H9 (cell line): ENCODE measurements around the gene RBM4B. TPM values are rescaled to one million over a fixed set of nuclear protein-coding genes. Genes with fewer than 3 reads are reported as not detected.

Source experiments
- DNase-seq: peaks from one replicate; pipeline ENCODE4 v3.0.0-alpha.2; 2017
- H2AFZ ChIP-seq: one replicate; pipeline ENCODE4 v1.6.1; 2013; ENCODE audit warnings: mild to moderate bottlenecking, low read length, control low read depth, moderate library complexity
- H2AK5ac ChIP-seq: 2 replicates; pipeline ENCODE4 v1.6.1; 2013; ENCODE audit warnings: low read length, control low read depth, mixed read lengths; ENCODE audit not compliant: insufficient read length
- H2BK120ac ChIP-seq: one replicate; pipeline ENCODE4 v1.6.1; 2013; ENCODE audit warnings: low read depth, mild to moderate bottlenecking, low read length, control low read depth, inconsistent platforms; ENCODE audit not compliant: poor library complexity, severe bottlenecking
- H2BK12ac ChIP-seq: 2 replicates; pipeline ENCODE4 v1.6.1; 2013; ENCODE audit warnings: low read length, control low read depth, mixed read lengths, low read depth; ENCODE audit not compliant: insufficient read length
- H2BK15ac ChIP-seq: 2 replicates; pipeline ENCODE4 v1.6.1; 2013; ENCODE audit warnings: low read depth, low read length, control low read depth
- H2BK20ac ChIP-seq: one replicate; pipeline ENCODE4 v1.6.1; 2013; ENCODE audit warnings: low read depth, mild to moderate bottlenecking, low read length, control low read depth, inconsistent platforms; ENCODE audit not compliant: poor library complexity, severe bottlenecking
- H2BK5ac ChIP-seq: 2 replicates; pipeline ENCODE4 v1.6.1; 2013; ENCODE audit warnings: low read length, control low read depth, mixed read lengths; ENCODE audit not compliant: insufficient read length
- H3K14ac ChIP-seq: 2 replicates; pipeline ENCODE4 v1.6.1; 2013; ENCODE audit warnings: low read length, control low read depth; ENCODE audit not compliant: insufficient read depth
- H3K18ac ChIP-seq: 2 replicates; pipeline ENCODE4 v1.6.1; 2013; ENCODE audit warnings: low read depth, mild to moderate bottlenecking, mixed read lengths, low read length, control low read depth; ENCODE audit not compliant: insufficient read length
- H3K23ac ChIP-seq: 2 replicates; pipeline ENCODE4 v1.6.1; 2013; ENCODE audit warnings: low read length, control low read depth, mixed read lengths, low read depth; ENCODE audit not compliant: insufficient read length
- H3K23me2 ChIP-seq: 2 replicates; pipeline ENCODE4 v1.6.1; 2013; ENCODE audit warnings: low read depth, mild to moderate bottlenecking, mixed read lengths, low read length, control low read depth; ENCODE audit not compliant: insufficient read length, poor library complexity, severe bottlenecking
- H3K27ac ChIP-seq: 2 replicates; pipeline ENCODE4 v1.5.1; 2013; ENCODE audit warnings: low read length, control low read depth, mixed read lengths, low read depth; ENCODE audit not compliant: insufficient read length
- H3K27me3 ChIP-seq: 2 replicates; pipeline ENCODE4 v1.6.1; 2013; ENCODE audit warnings: low read length, control low read depth, inconsistent platforms; ENCODE audit not compliant: insufficient read depth
- H3K4ac ChIP-seq: 2 replicates; pipeline ENCODE4 v1.6.1; 2013; ENCODE audit warnings: low read depth, mild to moderate bottlenecking, control low read depth, inconsistent platforms, low read length, moderate library complexity
- H3K4me1 ChIP-seq: 2 replicates; pipeline ENCODE4 v1.6.1; 2013; ENCODE audit warnings: low read length, control low read depth, inconsistent platforms; ENCODE audit not compliant: insufficient read depth
- H3K4me2 ChIP-seq: 2 replicates; pipeline ENCODE4 v1.6.1; 2013; ENCODE audit warnings: low read length, control low read depth, mixed read lengths; ENCODE audit not compliant: insufficient read length, insufficient read depth
- H3K56ac ChIP-seq: 2 replicates; pipeline ENCODE4 v1.6.1; 2013; ENCODE audit warnings: low read depth, mild to moderate bottlenecking, mixed read lengths, low read length, control low read depth; ENCODE audit not compliant: insufficient read length
- H3K79me1 ChIP-seq: 2 replicates; pipeline ENCODE4 v1.6.1; 2013; ENCODE audit warnings: low read depth, mild to moderate bottlenecking, moderate library complexity, low read length, control low read depth, inconsistent platforms; ENCODE audit not compliant: insufficient read depth, poor library complexity, severe bottlenecking
- H3K79me2 ChIP-seq: 2 replicates; pipeline ENCODE4 v1.6.1; 2013; ENCODE audit warnings: low read length, control low read depth, inconsistent platforms; ENCODE audit not compliant: insufficient read depth
- H3K9ac ChIP-seq: 2 replicates; pipeline ENCODE4 v1.6.1; 2013; ENCODE audit warnings: low read length, control low read depth, mixed read lengths; ENCODE audit not compliant: insufficient read length; ENCODE audit errors: extremely low read depth
- H3K9me3 ChIP-seq: one replicate; pipeline ENCODE4 v1.6.1; 2013; ENCODE audit warnings: low read depth, low read length, inconsistent platforms; ENCODE audit not compliant: control insufficient read depth
- H3T11ph ChIP-seq: one replicate; pipeline ENCODE4 v1.6.1; 2013; ENCODE audit warnings: mild to moderate bottlenecking, low read length, control low read depth, inconsistent platforms
- H4K20me1 ChIP-seq: one replicate; pipeline ENCODE4 v1.6.1; 2013; ENCODE audit not compliant: control insufficient read depth, insufficient read length, insufficient read depth
- H4K5ac ChIP-seq: 2 replicates; pipeline ENCODE4 v1.6.1; 2013; ENCODE audit warnings: low read depth, mild to moderate bottlenecking, mixed read lengths, low read length, control low read depth; ENCODE audit not compliant: insufficient read length
- H4K8ac ChIP-seq: replicated peaks from 2 replicates; pipeline ENCODE4 v1.6.1; 2013; ENCODE audit warnings: low read length, control low read depth, mixed read lengths, low read depth; ENCODE audit not compliant: insufficient read length
- H4K91ac ChIP-seq: 2 replicates; pipeline ENCODE4 v1.6.1; 2013; ENCODE audit warnings: low read depth, mild to moderate bottlenecking, moderate library complexity, mixed read lengths, low read length, control low read depth; ENCODE audit not compliant: insufficient read length
- H3K27ac Mint-ChIP-seq, 3 experiments: 2 replicates in 2 of 3; 3 replicates in 1 of 3; pipeline ENCODE4 v1.8.0; 2020 to 2021; ENCODE audit warnings: mixed read lengths in 3 of 3, mild to moderate bottlenecking in 1 of 3, moderate library complexity in 1 of 3
- H3K27me3 Mint-ChIP-seq: 2 replicates; pipeline ENCODE4 v1.8.0; 2021; ENCODE audit warnings: low read depth, mild to moderate bottlenecking, moderate library complexity, mixed read lengths
- H3K36me3 Mint-ChIP-seq, 3 experiments: 2 replicates in 2 of 3; 3 replicates in 1 of 3; pipeline ENCODE4 v1.8.0; 2020 to 2021; ENCODE audit warnings: low read depth in 3 of 3, mixed read lengths in 3 of 3; ENCODE audit not compliant: insufficient read depth in 1 of 3
- H3K4me1 Mint-ChIP-seq, 2 experiments: 2 replicates each; pipeline ENCODE4 v1.8.0; 2020; ENCODE audit warnings: mixed read lengths in 2 of 2
- H3K4me3 Mint-ChIP-seq, 2 experiments: 2 replicates in 1 of 2; 3 replicates in 1 of 2; pipeline ENCODE4 v1.8.0; 2020 to 2021; ENCODE audit warnings: mild to moderate bottlenecking in 2 of 2, mixed read lengths in 2 of 2, moderate library complexity in 1 of 2
- H3K9me3 Mint-ChIP-seq, 2 experiments: 2 replicates in 1 of 2; 3 replicates in 1 of 2; pipeline ENCODE4 v1.8.0; 2020; ENCODE audit warnings: mild to moderate bottlenecking in 2 of 2, mixed read lengths in 2 of 2, moderate library complexity in 1 of 2
- CTCF ChIP-seq: fragments of 200-600 bp; sonication (generic); conservative IDR thresholded peaks from 3 replicates; pipeline ENCODE4 v1.8.0; 2021; ENCODE audit warnings: antibody characterized with exemption, mild to moderate bottlenecking
- WGBS: extraction: QIAGEN DNeasy Blood & Tissue Kit; methylation state at CpG from one replicate; pipeline ENCODE4 v1.1.7; 2013; ENCODE audit warnings: missing lambda C conversion rate, low lambda C conversion rate, mixed read lengths; ENCODE audit not compliant: insufficient read length; ENCODE audit errors: extremely low coverage; 5-methylcytosine and 5-hydroxymethylcytosine counted together
- total RNA-seq: library from RNA; stranded (reverse); gene quantifications from 2 replicates; pipeline ENCODE4 v1.2.1, GENCODE V29; 2021

RBM4B gene
- total RNA-seq, 1 experiment from 2014 or later, result 34.0 TPM

GRCh38 chr11:66713746-66714480 lies 36.2 kb upstream of the RBM4B start:
- Histone ChIP-seq H3K56ac (no peak overlapping the region), H3K4ac (no peak overlapping the region), H3K23me2 (no peaks in the 10 kb centered on the region), H3K4me2 (no peak overlapping the region), H2AK5ac (no peak overlapping the region), H3K23ac (no peak overlapping the region), H4K20me1 (no peaks in the 10 kb centered on the region), H4K91ac (no peak overlapping the region), H2BK12ac (no peak overlapping the region), H3K9me3 (no peaks in the 10 kb centered on the region), H2AFZ (no peak overlapping the region), H4K8ac (no peak overlapping the region), H2BK15ac (no peak overlapping the region), H3K18ac (no peak overlapping the region), H2BK20ac (no peak overlapping the region), H3K79me1 (no peaks in the 10 kb centered on the region), H3K9ac (no peak overlapping the region), H2BK120ac (no peak overlapping the region), H3K14ac (no peak overlapping the region), H2BK5ac (no peak overlapping the region), H3K27ac (no peak overlapping the region), H3K4me1 (no peaks in the 10 kb centered on the region), H3K79me2 (no peaks in the 10 kb centered on the region), H4K5ac (no peak overlapping the region), H3T11ph (no peak overlapping the region), H3K27me3 (no peaks in the 10 kb centered on the region)
- WGBS, result no CpG with 5 or more reads among the region's 12 CpGs
- H3K27ac Mint-ChIP-seq, result peak overlapping the region in 2 of 3 experiments; percentile 27 to 41; a peak in 2 of 7 replicates
- DNase-seq, result no peak
- TF ChIP-seq CTCF, result no peak
- H3K4me3 Mint-ChIP-seq, result no peak overlapping the region; a peak in 1 of 5 replicates
- H3K36me3 Mint-ChIP-seq, result peaks cover 26 to 87% (median 74%) of the 10 kb centered on the region in 3 experiments; a peak in 6 of 7 replicates
- no peaks in the 10 kb centered on the region for H3K9me3 Mint-ChIP-seq
- H3K4me1 Mint-ChIP-seq, result peaks cover 11 to 17% of the 10 kb centered on the region in 2 experiments
- H3K27me3 Mint-ChIP-seq, result no peaks in the 10 kb centered on the region; the same call in 1 of the 2 replicates
